Measurements from ENCODE around the gene ABLIM1.

- TF ChIP-seq CTCF (IDR thresholded peaks at IDR 0.05) (no peak), POLR2A (IDR thresholded peaks at IDR 0.05) (no peak), EP300 (IDR thresholded peaks at IDR 0.05) (no peak)
These were observed 185.2 kb downstream of the ABLIM1 start for GRCh38 chr10:114472877-114473253.
